Endothelial cell (in vitro differentiated cells): Measurements from ENCODE around the gene MVB12A. TPM values are rescaled to one million over a fixed set of nuclear protein-coding genes. Genes with fewer than 3 reads are reported as not detected.

ENCODE experiments used
- DNase-seq: peaks from one replicate; pipeline ENCODE4 v3.0.0; 2021; ENCODE audit warnings: low spot score
- H3K27ac Mint-ChIP-seq: one replicate; pipeline ENCODE4 v1.8.0; 2021; ENCODE audit warnings: mixed read lengths, inconsistent platforms; ENCODE audit not compliant: unreplicated experiment
- H3K27me3 Mint-ChIP-seq: one replicate; pipeline ENCODE4 v1.8.0; 2021; ENCODE audit warnings: mild to moderate bottlenecking, moderate library complexity, mixed read lengths, inconsistent platforms; ENCODE audit not compliant: unreplicated experiment
- H3K36me3 Mint-ChIP-seq: one replicate; pipeline ENCODE4 v1.8.0; 2021; ENCODE audit warnings: mild to moderate bottlenecking, low read depth, mixed read lengths, inconsistent platforms; ENCODE audit not compliant: unreplicated experiment
- H3K4me1 Mint-ChIP-seq: one replicate; pipeline ENCODE4 v1.8.0; 2021; ENCODE audit warnings: mild to moderate bottlenecking, mixed read lengths, inconsistent platforms; ENCODE audit not compliant: unreplicated experiment
- H3K4me3 Mint-ChIP-seq: one replicate; pipeline ENCODE4 v1.8.0; 2021; ENCODE audit warnings: mild to moderate bottlenecking, mixed read lengths, inconsistent platforms; ENCODE audit not compliant: unreplicated experiment
- H3K9me3 Mint-ChIP-seq: one replicate; pipeline ENCODE4 v1.8.0; 2021; ENCODE audit warnings: mixed read lengths, inconsistent platforms; ENCODE audit not compliant: unreplicated experiment
- CTCF ChIP-seq: fragments of 200-600 bp; sonication (generic); IDR thresholded peaks from one replicate; pipeline ENCODE4 v1.5.0; 2021; ENCODE audit warnings: antibody characterized with exemption; ENCODE audit not compliant: unreplicated experiment
- total RNA-seq: library from RNA; stranded (reverse); fragmentation: NEBNext Ultra II Directional; extraction: Animal tissue kit (Norgen Biotek cat#: 25700); gene quantifications from one replicate; pipeline ENCODE4 v1.2.1, GENCODE V29; 2021; ENCODE audit not compliant: unreplicated experiment

Gene MVB12A
- total RNA-seq, 1 donor from 2014 or later = 107 TPM

DNA sequence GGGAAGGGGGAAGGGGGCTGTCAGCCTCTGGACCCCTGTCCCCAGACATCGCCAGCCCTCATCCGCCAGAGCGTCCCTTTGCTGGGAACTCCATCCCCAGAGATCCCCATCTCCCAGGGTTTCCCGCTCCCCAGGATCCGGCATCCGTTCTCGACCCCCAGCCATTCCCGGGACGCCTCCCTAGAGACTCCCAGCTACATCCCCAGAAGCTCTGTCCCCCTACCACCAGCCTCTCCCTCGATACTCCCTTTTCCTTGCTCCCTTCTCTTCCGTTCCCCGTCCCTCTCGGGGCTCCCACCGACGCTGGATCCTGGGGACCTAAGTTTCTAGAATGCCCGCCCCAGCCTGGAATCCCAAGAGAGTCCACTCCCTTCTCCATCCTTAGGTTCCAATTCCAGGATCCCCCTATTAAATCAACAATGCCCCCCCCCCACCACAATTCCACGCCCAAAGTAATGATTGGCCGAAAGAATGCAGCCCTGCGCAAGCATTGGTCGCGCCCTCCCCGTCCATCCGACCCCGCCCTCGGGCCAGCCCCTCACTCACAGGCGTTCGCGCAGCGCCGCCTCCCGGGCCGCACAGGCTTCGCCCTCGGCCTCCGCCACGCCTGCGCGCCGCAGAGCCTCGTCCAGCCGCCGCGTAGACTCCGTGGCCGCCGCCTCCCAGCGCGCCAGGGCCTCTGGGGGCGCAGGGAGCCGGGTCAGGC lies 29.0 kb upstream of the MVB12A start:
- peak; percentile 95 for DNase-seq
- H3K27me3 Mint-ChIP-seq = peaks cover 8% of the 10 kb centered on the region
- peaks cover 4% of the 10 kb centered on the region for H3K36me3 Mint-ChIP-seq
- H3K4me1 Mint-ChIP-seq = peaks cover 12% of the 10 kb centered on the region
- H3K9me3 Mint-ChIP-seq = no peaks in the 10 kb centered on the region
- H3K27ac Mint-ChIP-seq = no peak overlapping the region
- TF ChIP-seq CTCF = peak; percentile 54
- H3K4me3 Mint-ChIP-seq = peak overlapping the region; percentile 93

DNA sequence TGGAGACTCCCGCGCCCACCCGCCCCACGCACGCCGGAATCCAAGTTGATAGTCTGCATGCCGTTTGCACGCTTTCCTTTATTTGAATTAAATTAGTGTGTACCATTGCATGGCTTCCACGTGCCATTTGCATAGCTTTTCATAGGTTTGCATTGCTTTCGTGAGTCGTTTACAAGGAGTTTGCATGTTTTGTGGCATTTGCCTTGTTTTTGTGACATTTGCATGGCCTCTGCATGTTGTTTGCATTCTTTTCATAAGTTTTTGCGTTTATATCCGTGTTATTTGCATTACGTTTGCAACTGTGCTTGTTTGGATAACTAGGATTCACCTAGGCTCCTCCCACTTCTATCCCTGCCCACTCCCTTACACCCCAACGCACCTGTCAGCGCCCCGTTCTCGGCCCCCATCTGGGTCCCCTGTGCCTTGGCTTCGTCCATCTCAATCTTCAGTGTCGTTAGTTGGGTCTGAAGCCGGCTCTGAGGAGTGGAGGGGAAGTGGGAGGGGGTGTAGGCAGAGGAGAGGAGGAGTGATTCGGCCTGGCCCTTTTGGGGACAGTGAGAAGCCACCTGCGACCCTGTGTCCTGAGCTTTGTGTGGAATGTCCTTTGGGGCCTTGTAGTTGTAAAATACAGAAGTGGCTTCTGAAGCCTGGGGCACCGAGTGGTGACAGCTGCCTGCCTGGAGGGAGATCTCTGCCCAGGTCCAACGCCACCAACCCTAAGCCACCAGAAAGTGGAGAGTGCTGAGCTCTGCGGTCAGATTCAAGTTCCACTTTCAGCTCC lies 28.3 kb upstream of the MVB12A start:
- no peak for DNase-seq
- TF ChIP-seq CTCF = peak; percentile 9
- Mint-ChIP-seq H3K4me1 (peaks cover 11% of the 10 kb centered on the region), H3K27me3 (peaks cover 8% of the 10 kb centered on the region), H3K36me3 (peaks cover 4% of the 10 kb centered on the region), H3K27ac (no peak overlapping the region), H3K9me3 (no peaks in the 10 kb centered on the region), H3K4me3 (no peak overlapping the region)

GRCh38 chr19:17393002-17393401 lies 26.8 kb upstream of the MVB12A start:
- peaks cover 4% of the 10 kb centered on the region for H3K36me3 Mint-ChIP-seq
- H3K4me1 Mint-ChIP-seq = peaks cover 13% of the 10 kb centered on the region
- no peak overlapping the region for H3K4me3 Mint-ChIP-seq
- no peak for TF ChIP-seq CTCF
- no peaks in the 10 kb centered on the region for H3K9me3 Mint-ChIP-seq
- no peak for DNase-seq
- H3K27me3 Mint-ChIP-seq = peaks cover 8% of the 10 kb centered on the region
- no peak overlapping the region for H3K27ac Mint-ChIP-seq

GRCh38 chr19:17393914-17394313 lies 25.9 kb upstream of the MVB12A start, which contains the start of gene CCDC194:
Gene CCDC194 (minus strand): TSS chr19:17394196. CDS start chr19:17394158, 38 bp downstream.
- H3K27me3 Mint-ChIP-seq = peaks cover 8% of the 10 kb centered on the region
- peaks cover 15% of the 10 kb centered on the region for H3K4me1 Mint-ChIP-seq
- peaks cover 4% of the 10 kb centered on the region for H3K36me3 Mint-ChIP-seq
- H3K9me3 Mint-ChIP-seq = no peaks in the 10 kb centered on the region
- no peak for DNase-seq
- H3K4me3 Mint-ChIP-seq = no peak within 1 kb of the TSS
- no peak for TF ChIP-seq CTCF
- peak within 1 kb of the TSS; percentile 4 for H3K27ac Mint-ChIP-seq
